MM.1S (cell line): ENCODE data around the gene WSB2.

Experiments used
- DNase-seq: peaks from one replicate; pipeline ENCODE4 v3.0.0-alpha.2; 2015
- H2AFZ ChIP-seq: fragments of 300-600 bp; sonication (generic); 2 replicates; pipeline ENCODE4 v1.6.0; 2016; ENCODE audit warnings: antibody characterized with exemption, low read length
- H3F3A ChIP-seq: fragments of 300-600 bp; sonication (generic); 2 replicates; pipeline ENCODE4 v1.6.1; 2016; ENCODE audit warnings: mild to moderate bottlenecking, antibody characterized with exemption, low read length, moderate library complexity, mixed read lengths; ENCODE audit not compliant: insufficient read depth
- H3K27ac ChIP-seq: fragments of 300-600 bp; sonication (generic); 2 replicates; pipeline ENCODE4 v1.5.1; 2016; ENCODE audit warnings: mild to moderate bottlenecking, low read length
- H3K27me3 ChIP-seq: fragments of 300-600 bp; sonication (generic); replicated peaks from 2 replicates; pipeline ENCODE4 v1.6.0; 2016; ENCODE audit warnings: low read length; ENCODE audit not compliant: insufficient read depth
- H3K36me3 ChIP-seq: fragments of 300-600 bp; sonication (generic); replicated peaks from 2 replicates; pipeline ENCODE4 v1.6.1; 2016; ENCODE audit warnings: mild to moderate bottlenecking, low read length, mixed read lengths; ENCODE audit not compliant: insufficient read depth
- H3K4me1 ChIP-seq: fragments of 300-600 bp; sonication (generic); 2 replicates; pipeline ENCODE4 v1.6.1; 2016; ENCODE audit warnings: low read length, mixed read lengths
- H3K4me2 ChIP-seq: fragments of 300-600 bp; sonication (generic); 2 replicates; pipeline ENCODE4 v1.6.0; 2016; ENCODE audit warnings: low read depth, low read length
- H3K4me3 ChIP-seq: fragments of 300-600 bp; sonication (generic); 2 replicates; pipeline ENCODE4 v1.5.1; 2016; ENCODE audit warnings: low read length, mixed read lengths
- H3K79me2 ChIP-seq: fragments of 300-600 bp; sonication (generic); 2 replicates; pipeline ENCODE4 v1.6.1; 2016; ENCODE audit warnings: mixed run types, low read length, mixed read lengths
- H3K9ac ChIP-seq: fragments of 300-600 bp; sonication (generic); 2 replicates; pipeline ENCODE4 v1.6.1; 2016; ENCODE audit warnings: low read length, mixed read lengths
- H3K9me2 ChIP-seq: fragments of 300-600 bp; sonication (generic); replicated peaks from 2 replicates; pipeline ENCODE4 v1.6.1; 2016; ENCODE audit warnings: mild to moderate bottlenecking, low read length, mixed read lengths; ENCODE audit not compliant: insufficient read depth
- H3K9me3 ChIP-seq: fragments of 300-600 bp; sonication (generic); replicated peaks from 2 replicates; pipeline ENCODE4 v1.6.1; 2016; ENCODE audit warnings: mild to moderate bottlenecking, low read length, mixed read lengths; ENCODE audit not compliant: insufficient read depth
- H4K20me1 ChIP-seq: fragments of 300-600 bp; sonication (generic); 2 replicates; pipeline ENCODE4 v1.6.1; 2016; ENCODE audit warnings: mild to moderate bottlenecking, low read length, moderate library complexity, mixed read lengths; ENCODE audit not compliant: insufficient read depth
- EZH2 ChIP-seq: fragments of 300-600 bp; sonication (generic); optimal IDR thresholded peaks from 2 replicates; pipeline ENCODE3; 2017; ENCODE audit warnings: low read depth, mild to moderate bottlenecking, antibody characterized with exemption, low read length, mixed read lengths
- EZH2phosphoT487 ChIP-seq: fragments of 300-600 bp; sonication (generic); IDR thresholded peaks from 2 replicates; pipeline ENCODE4 v1.6.1; 2018; ENCODE audit warnings: antibody characterized with exemption, low read length
- TF ChIP-seq, protein P1 (sequence below): fragments of 300-600 bp; sonication (generic); IDR thresholded peaks from 2 replicates; pipeline ENCODE4 v1.5.1; 2016; ENCODE audit warnings: antibody characterized with exemption, low read length, mixed read lengths

Gene WSB2

GRCh38 chr12:117998719-117999118 is 62.3 kb downstream of the WSB2 start:
- no peaks in the 10 kb centered on the region for H3K36me3 ChIP-seq
- H3K4me2 ChIP-seq, result no peak overlapping the region
- TF ChIP-seq, protein P1, sequence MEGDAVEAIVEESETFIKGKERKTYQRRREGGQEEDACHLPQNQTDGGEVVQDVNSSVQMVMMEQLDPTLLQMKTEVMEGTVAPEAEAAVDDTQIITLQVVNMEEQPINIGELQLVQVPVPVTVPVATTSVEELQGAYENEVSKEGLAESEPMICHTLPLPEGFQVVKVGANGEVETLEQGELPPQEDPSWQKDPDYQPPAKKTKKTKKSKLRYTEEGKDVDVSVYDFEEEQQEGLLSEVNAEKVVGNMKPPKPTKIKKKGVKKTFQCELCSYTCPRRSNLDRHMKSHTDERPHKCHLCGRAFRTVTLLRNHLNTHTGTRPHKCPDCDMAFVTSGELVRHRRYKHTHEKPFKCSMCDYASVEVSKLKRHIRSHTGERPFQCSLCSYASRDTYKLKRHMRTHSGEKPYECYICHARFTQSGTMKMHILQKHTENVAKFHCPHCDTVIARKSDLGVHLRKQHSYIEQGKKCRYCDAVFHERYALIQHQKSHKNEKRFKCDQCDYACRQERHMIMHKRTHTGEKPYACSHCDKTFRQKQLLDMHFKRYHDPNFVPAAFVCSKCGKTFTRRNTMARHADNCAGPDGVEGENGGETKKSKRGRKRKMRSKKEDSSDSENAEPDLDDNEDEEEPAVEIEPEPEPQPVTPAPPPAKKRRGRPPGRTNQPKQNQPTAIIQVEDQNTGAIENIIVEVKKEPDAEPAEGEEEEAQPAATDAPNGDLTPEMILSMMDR, result no peak
- TF ChIP-seq EZH2phosphoT487 (no peak), EZH2 (no peak)
- H3K27me3 ChIP-seq, result no peaks in the 10 kb centered on the region
- H2AFZ ChIP-seq, result no peak overlapping the region
- no peaks in the 10 kb centered on the region for H3K4me1 ChIP-seq
- no peaks in the 10 kb centered on the region for H3K79me2 ChIP-seq
- H3K27ac ChIP-seq, result no peak overlapping the region
- H3K9me3 ChIP-seq, result no peaks in the 10 kb centered on the region
- no peaks in the 10 kb centered on the region for H4K20me1 ChIP-seq
- DNase-seq, result no peak
- H3K9ac ChIP-seq, result no peak overlapping the region
- no peaks in the 10 kb centered on the region for H3F3A ChIP-seq
- no peak overlapping the region for H3K4me3 ChIP-seq
- no peaks in the 10 kb centered on the region for H3K9me2 ChIP-seq

- H3K36me3 ChIP-seq, result no peaks in the 10 kb centered on the region
- H3K4me1 ChIP-seq, result no peaks in the 10 kb centered on the region
- H3K4me2 ChIP-seq, result no peak overlapping the region
- no peak for DNase-seq
- H2AFZ ChIP-seq, result no peak overlapping the region
- no peak overlapping the region for H3K9ac ChIP-seq
- H3K9me3 ChIP-seq, result no peaks in the 10 kb centered on the region
- no peak overlapping the region for H3K4me3 ChIP-seq
- no peaks in the 10 kb centered on the region for H3K79me2 ChIP-seq
- no peaks in the 10 kb centered on the region for H3K9me2 ChIP-seq
- no peak for TF ChIP-seq EZH2phosphoT487
- TF ChIP-seq EZH2, result no peak
- TF ChIP-seq, protein P1, result no peak
- no peak overlapping the region for H3K27ac ChIP-seq
- H3K27me3 ChIP-seq, result no peaks in the 10 kb centered on the region
- no peaks in the 10 kb centered on the region for H3F3A ChIP-seq
- H4K20me1 ChIP-seq, result no peaks in the 10 kb centered on the region
These were observed 66.2 kb downstream of the WSB2 start for GRCh38 chr12:117994551-117995438.

DNA sequence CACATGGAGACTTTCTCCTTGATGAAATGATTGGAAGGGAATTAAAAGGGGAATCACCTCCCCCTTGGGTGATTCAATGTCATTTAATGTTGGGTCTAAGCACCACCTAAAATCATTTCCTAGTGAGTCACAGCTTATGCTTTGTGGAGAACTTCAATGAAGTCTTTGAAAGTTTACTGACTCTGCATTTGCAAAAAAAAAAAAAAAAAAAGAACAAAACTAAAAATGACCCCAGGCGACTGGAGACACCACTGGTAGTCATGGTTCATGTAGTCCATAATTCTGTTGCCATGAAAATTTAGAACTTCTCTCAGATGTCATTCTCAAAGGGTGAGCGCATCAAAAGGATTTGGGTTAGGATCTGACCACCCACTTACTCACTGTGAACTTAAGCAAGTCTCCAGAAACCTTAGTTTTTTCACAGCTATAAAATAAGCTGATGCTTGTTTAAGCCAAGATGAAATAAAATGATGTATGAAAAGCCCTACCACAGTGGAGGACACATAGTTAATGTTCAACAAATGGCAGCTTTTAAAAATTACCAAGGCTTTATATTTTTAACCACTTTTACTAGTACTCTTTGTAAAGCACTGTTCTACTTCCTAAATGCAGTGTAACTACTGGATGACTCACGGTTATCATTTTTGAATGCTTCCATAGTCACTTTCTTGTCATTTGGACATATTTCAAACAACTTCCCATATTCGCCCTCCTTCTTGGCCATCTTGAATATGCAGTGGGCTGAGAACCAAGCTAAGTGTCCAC is 74.1 kb downstream of the WSB2 start:
- no peaks in the 10 kb centered on the region for H3K79me2 ChIP-seq
- no peaks in the 10 kb centered on the region for H3K9me2 ChIP-seq
- no peak for TF ChIP-seq EZH2
- TF ChIP-seq, protein P1, result no peak
- no peak for TF ChIP-seq EZH2phosphoT487
- H3K4me1 ChIP-seq, result no peaks in the 10 kb centered on the region
- H3F3A ChIP-seq, result no peaks in the 10 kb centered on the region
- no peak overlapping the region for H2AFZ ChIP-seq
- H3K9ac ChIP-seq, result no peak overlapping the region
- H3K4me3 ChIP-seq, result no peak overlapping the region
- no peaks in the 10 kb centered on the region for H4K20me1 ChIP-seq
- H3K27ac ChIP-seq, result no peak overlapping the region
- H3K4me2 ChIP-seq, result no peak overlapping the region
- H3K9me3 ChIP-seq, result no peaks in the 10 kb centered on the region
- no peaks in the 10 kb centered on the region for H3K27me3 ChIP-seq
- DNase-seq, result no peak
- H3K36me3 ChIP-seq, result no peaks in the 10 kb centered on the region
